Effector memory CD4-positive, alpha-beta T cell (primary cell): ENCODE measurements around the gene KISS1R.

Experiments
- DNase-seq, 3 donors: peaks; one replicate each; pipeline ENCODE4 v3.0.0-alpha.2; 2020
- H3K27ac ChIP-seq: 2 replicates; pipeline ENCODE4 v1.7.0; 2013; ENCODE audit warnings: mild to moderate bottlenecking, low read length, moderate library complexity; ENCODE audit not compliant: insufficient read depth, poor library complexity, severe bottlenecking
- H3K27me3 ChIP-seq: replicated peaks from 2 replicates; pipeline ENCODE4 v1.7.0; 2013; ENCODE audit warnings: mild to moderate bottlenecking, low read length; ENCODE audit not compliant: insufficient read depth, control insufficient read depth, poor library complexity, severe bottlenecking
- H3K36me3 ChIP-seq: 2 replicates; pipeline ENCODE4 v1.7.0; 2013; ENCODE audit warnings: mild to moderate bottlenecking, low read length, moderate library complexity; ENCODE audit not compliant: control insufficient read depth, insufficient read depth
- H3K4me1 ChIP-seq: 2 replicates; pipeline ENCODE4 v1.7.0; 2013; ENCODE audit warnings: low read length, mild to moderate bottlenecking; ENCODE audit not compliant: control insufficient read depth, insufficient read depth, poor library complexity, severe bottlenecking
- H3K4me3 ChIP-seq: 2 replicates; pipeline ENCODE4 v1.7.0; 2013; ENCODE audit warnings: low read length, low read depth, mild to moderate bottlenecking; ENCODE audit not compliant: insufficient read depth, poor library complexity, severe bottlenecking
- H3K9me3 ChIP-seq: 2 replicates; pipeline ENCODE4 v1.7.0; 2013; ENCODE audit warnings: mild to moderate bottlenecking, low read length, moderate library complexity; ENCODE audit not compliant: control insufficient read depth

KISS1R gene

GRCh38 chr19:912181-913079 lies 4.7 kb upstream of the KISS1R start:
- peaks cover 52% of the 10 kb centered on the region for H3K4me1 ChIP-seq

GRCh38 chr19:913080-913748 lies 3.9 kb upstream of the KISS1R start, which contains the start of gene R3HDM4:
Gene R3HDM4 (minus strand): TSS chr19:913219. CDS start chr19:913157, 62 bp downstream.
- Histone ChIP-seq H3K4me1 (peaks cover 53% of the 10 kb centered on the region), H3K27ac (peak within 1 kb of the TSS; percentile 97), H3K36me3 (peaks cover 3% of the 10 kb centered on the region), H3K27me3 (peaks cover 13% of the 10 kb centered on the region), H3K9me3 (no peaks in the 10 kb centered on the region), H3K4me3 (peak within 1 kb of the TSS; percentile 75)
- peak; percentile 77 to 83 (median 79) for DNase-seq

More at GRCh38 chr19:912181-913079, 4.7 kb upstream of the KISS1R start:
- peak overlapping the region; percentile 97 for H3K27ac ChIP-seq
- peaks cover 7% of the 10 kb centered on the region for H3K27me3 ChIP-seq
- H3K36me3 ChIP-seq: peaks cover 3% of the 10 kb centered on the region
- peak overlapping the region; percentile 72 for H3K4me3 ChIP-seq
- peak in 1 of 3 donors; percentile 39 for DNase-seq
- no peaks in the 10 kb centered on the region for H3K9me3 ChIP-seq

GRCh38 chr19:916645-917322 lies 349 bp upstream of the KISS1R start:
- no peaks in the 10 kb centered on the region for H3K9me3 ChIP-seq
- no peak overlapping the region for H3K27ac ChIP-seq
- H3K4me1 ChIP-seq: peaks cover 45% of the 10 kb centered on the region
- DNase-seq: no peak
- H3K36me3 ChIP-seq: no peaks in the 10 kb centered on the region
- H3K27me3 ChIP-seq: peaks cover 17% of the 10 kb centered on the region
- H3K4me3 ChIP-seq: peak overlapping the region; percentile 58

- no peaks in the 10 kb centered on the region for H3K9me3 ChIP-seq
- H3K27me3 ChIP-seq: peaks cover 17% of the 10 kb centered on the region
- no peak overlapping the region for H3K27ac ChIP-seq
- DNase-seq: no peak
- H3K36me3 ChIP-seq: no peaks in the 10 kb centered on the region
- H3K4me3 ChIP-seq: peak overlapping the region; percentile 58
- peaks cover 47% of the 10 kb centered on the region for H3K4me1 ChIP-seq
Measured at GRCh38 chr19:918152-918437, 962 bp downstream of the KISS1R start.

GRCh38 chr19:918481-919198 lies 1.5 kb downstream of the KISS1R start:
- Histone ChIP-seq H3K27me3 (peaks cover 17% of the 10 kb centered on the region), H3K4me3 (peak overlapping the region; percentile 58), H3K36me3 (no peaks in the 10 kb centered on the region), H3K9me3 (no peaks in the 10 kb centered on the region), H3K4me1 (peaks cover 44% of the 10 kb centered on the region), H3K27ac (peak overlapping the region; percentile 21)
- no peak for DNase-seq

GRCh38 chr19:919199-920050 lies 2.3 kb downstream of the KISS1R start:
- H3K36me3 ChIP-seq: no peaks in the 10 kb centered on the region
- H3K27me3 ChIP-seq: peaks cover 17% of the 10 kb centered on the region
- H3K27ac ChIP-seq: peak overlapping the region; percentile 47
- H3K9me3 ChIP-seq: no peaks in the 10 kb centered on the region
- H3K4me1 ChIP-seq: peaks cover 41% of the 10 kb centered on the region
- no peak for DNase-seq
- peak overlapping the region; percentile 45 for H3K4me3 ChIP-seq

- H3K36me3 ChIP-seq: no peaks in the 10 kb centered on the region
- H3K27me3 ChIP-seq: peaks cover 17% of the 10 kb centered on the region
- H3K4me1 ChIP-seq: peaks cover 47% of the 10 kb centered on the region
- H3K4me3 ChIP-seq: peak overlapping the region; percentile 45
- H3K9me3 ChIP-seq: no peaks in the 10 kb centered on the region
- H3K27ac ChIP-seq: peak overlapping the region; percentile 47
- peak; percentile 45 to 61 (median 56) for DNase-seq
Measured at GRCh38 chr19:920051-920864, 3.1 kb downstream of the KISS1R start.

GRCh38 chr19:924553-925086 lies 7.5 kb downstream of the KISS1R start:
- peaks cover 29% of the 10 kb centered on the region for H3K4me1 ChIP-seq
- DNase-seq: no peak
- H3K27ac ChIP-seq: no peak overlapping the region

More at GRCh38 chr19:924553-925086, 7.5 kb downstream of the KISS1R start:
- Histone ChIP-seq H3K36me3 (no peaks in the 10 kb centered on the region), H3K9me3 (no peaks in the 10 kb centered on the region), H3K27me3 (no peaks in the 10 kb centered on the region), H3K4me3 (peak overlapping the region; percentile 83)
